Muscle of back (tissue), 11 donors: Measurements from ENCODE around the gene PCBP1. TPM values are rescaled to one million over a fixed set of nuclear protein-coding genes. Genes with fewer than 3 reads are reported as not detected.
"Not testable (repeated sequence)": the region's sequence is repeated elsewhere in the genome, so short reads cannot be mapped to it uniquely, and the experiment has no call there.

Source experiments
- DNase-seq, 3 donors: peaks; one replicate each; pipeline versions ENCODE4 v3.0.0 to v3.0.0-alpha.2; 2013
- polyA plus RNA-seq, 10 donors: library from polyadenylated mRNA; unstranded; fragments of 120-200 nt; gene quantifications; one replicate each; pipeline ENCODE4 v1.2.1, GENCODE V29; 2013; ENCODE audit not compliant: insufficient read length in 10 of 10

The PCBP1 gene
- polyA plus RNA-seq, 10 donors = 236 to 302 (median 276) TPM

DNA sequence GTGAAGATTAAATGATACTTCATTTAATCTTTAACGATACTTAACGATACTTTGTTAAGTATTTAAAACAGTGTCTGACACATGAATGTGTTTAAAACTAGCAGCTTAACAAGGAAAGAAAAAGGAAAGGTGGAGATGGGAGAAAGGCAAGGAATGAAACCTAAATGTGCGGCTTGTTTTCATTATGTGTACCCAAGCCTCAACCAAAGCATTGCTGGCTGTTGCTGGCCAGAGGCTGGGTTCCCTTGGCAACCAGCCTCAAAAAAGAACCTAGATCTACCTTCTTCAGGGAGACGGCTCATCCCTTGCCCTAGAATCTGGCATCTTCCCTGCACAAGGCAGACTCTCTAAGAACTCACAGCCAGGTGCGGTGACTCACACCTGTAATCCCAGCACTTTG is 13.8 kb upstream of the PCBP1 start:
- DNase-seq = no peak

DNA sequence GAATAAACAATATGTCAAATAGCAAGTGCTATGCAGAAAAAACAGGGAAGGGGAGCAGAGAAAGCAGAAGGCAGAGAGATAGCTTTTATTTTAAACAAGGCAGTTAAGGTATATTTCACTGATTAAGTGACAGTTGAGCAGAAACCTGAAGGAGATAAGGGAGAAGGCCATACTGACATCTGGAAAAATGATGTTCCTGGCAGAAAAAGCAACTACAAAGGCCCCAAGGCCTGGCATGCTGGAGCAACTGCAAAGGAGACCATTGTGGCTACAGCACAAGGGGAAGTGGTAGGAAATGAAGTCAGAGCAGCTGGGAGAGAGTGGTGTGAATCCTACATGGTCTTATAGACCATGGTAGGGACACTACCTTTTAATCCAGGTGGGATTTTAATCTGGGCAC is 8.9 kb upstream of the PCBP1 start:
- DNase-seq = no peak

- DNase-seq = no peak
These were observed 6.6 kb upstream of the PCBP1 start for GRCh38 chr2:70080610-70081200.

DNA sequence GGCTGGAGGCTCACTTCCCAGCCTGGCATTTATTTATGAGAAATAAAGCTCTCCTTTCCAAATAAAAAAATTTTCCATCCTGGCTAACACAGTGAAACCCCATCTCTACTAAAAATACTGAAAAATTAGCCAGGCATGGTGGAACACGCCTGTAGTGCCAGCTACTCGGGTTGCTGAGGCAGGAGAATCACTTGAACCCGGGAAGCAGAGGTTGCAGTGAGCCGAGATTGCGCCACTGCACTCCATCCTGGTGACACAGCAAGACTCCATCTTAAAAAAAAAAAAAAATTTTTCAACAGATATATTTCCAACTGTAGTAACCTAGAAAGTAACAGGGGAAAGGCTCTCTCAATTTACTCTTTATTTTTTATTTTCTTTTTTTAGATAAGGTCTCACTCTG is 6.1 kb upstream of the PCBP1 start:
- no peak for DNase-seq

DNA sequence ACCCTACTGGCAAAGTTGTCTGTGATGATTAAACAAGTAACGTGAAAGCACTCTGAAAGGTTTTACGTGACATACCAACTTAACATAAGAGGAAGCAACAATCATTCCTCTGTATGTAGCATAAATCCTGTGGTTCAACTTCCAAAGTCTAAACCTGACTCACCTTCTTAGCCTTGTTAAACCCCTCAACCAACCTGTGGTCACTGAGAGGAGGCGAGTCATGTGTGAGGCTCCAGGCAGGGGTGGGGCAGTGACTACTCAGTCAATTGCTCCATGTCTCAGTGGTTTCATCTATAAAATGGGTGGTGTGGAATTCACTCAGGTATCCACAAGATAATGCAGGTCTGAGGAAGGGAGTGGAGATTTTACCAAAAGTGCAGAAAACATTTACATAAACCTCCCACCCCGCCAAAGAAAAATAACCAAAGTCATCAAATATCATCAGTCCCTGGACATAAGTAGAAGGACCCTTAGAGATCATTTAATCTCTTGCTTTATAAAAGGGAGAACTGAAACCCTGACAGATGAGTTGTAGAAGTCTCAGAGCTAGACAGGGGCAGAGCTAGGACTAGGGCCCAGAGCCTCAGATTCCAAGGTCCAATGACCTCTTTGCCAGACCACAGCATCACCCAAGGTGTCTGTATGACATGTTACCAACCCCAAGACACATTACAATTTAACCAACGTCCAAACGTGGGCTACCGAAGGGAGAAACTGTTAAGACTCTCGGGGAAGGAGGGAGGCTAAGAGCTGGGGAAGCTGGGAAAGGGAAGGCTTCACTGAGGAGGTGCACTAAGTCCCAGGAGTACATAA is 3.7 kb upstream of the PCBP1 start:
- no peak for DNase-seq

DNA sequence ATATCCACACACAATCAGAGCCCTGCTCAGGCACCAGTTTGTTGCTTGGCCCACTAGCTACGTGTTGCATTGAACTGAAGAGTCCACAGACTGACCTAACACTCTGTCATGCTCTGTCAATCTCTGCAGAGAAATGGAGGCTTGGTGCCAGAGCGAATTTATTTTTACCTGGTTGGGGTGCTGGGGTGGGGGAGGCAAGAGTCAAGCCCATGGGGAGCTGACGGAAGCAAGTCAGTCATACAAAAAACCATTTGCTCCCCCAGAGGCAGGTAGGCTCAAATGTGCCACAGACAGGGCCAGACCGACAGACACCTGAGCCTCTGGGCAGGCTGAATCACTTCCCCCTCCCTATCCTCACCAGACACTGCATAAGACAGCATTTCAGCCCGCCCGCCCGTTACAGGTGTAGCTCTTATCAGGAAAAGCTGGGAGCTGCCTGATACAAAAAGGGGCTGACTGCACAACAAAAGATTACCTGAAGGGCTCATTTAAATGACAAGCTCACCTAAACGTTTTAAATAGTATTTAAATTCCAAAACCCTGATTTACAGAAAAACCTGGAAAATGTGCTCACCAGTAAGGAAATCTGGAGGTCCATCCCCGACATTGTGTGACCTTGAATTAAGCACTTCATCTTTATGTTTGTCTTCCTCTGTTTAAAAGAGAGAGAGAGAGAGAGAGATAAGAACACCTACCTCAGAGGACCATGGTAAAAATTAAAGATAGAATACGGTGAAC is 2.1 kb upstream of the PCBP1 start:
- no peak for DNase-seq

- DNase-seq = no peak
These were observed 1.5 kb upstream of the PCBP1 start for GRCh38 chr2:70085711-70086277.

- DNase-seq = peak; percentile 84 to 97 (median 88)
These were observed 919 bp upstream of the PCBP1 start for GRCh38 chr2:70086278-70086837.

DNA sequence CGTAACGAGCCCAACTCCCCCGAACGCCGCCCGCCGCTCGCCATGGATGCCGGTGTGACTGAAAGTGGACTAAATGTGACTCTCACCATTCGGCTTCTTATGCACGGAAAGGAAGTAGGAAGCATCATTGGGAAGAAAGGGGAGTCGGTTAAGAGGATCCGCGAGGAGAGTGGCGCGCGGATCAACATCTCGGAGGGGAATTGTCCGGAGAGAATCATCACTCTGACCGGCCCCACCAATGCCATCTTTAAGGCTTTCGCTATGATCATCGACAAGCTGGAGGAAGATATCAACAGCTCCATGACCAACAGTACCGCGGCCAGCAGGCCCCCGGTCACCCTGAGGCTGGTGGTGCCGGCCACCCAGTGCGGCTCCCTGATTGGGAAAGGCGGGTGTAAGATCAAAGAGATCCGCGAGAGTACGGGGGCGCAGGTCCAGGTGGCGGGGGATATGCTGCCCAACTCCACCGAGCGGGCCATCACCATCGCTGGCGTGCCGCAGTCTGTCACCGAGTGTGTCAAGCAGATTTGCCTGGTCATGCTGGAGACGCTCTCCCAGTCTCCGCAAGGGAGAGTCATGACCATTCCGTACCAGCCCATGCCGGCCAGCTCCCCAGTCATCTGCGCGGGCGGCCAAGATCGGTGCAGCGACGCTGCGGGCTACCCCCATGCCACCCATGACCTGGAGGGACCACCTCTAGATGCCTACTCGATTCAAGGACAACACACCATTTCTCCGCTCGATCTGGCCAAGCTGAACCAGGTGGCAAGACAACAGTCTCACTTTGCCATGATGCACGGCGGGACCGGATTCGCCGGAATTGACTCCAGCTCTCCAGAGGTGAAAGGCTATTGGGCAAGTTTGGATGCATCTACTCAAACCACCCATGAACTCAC is 673 bp downstream of the PCBP1 start:
- DNase-seq = peak; percentile 41 to 84 (median 62)

DNA sequence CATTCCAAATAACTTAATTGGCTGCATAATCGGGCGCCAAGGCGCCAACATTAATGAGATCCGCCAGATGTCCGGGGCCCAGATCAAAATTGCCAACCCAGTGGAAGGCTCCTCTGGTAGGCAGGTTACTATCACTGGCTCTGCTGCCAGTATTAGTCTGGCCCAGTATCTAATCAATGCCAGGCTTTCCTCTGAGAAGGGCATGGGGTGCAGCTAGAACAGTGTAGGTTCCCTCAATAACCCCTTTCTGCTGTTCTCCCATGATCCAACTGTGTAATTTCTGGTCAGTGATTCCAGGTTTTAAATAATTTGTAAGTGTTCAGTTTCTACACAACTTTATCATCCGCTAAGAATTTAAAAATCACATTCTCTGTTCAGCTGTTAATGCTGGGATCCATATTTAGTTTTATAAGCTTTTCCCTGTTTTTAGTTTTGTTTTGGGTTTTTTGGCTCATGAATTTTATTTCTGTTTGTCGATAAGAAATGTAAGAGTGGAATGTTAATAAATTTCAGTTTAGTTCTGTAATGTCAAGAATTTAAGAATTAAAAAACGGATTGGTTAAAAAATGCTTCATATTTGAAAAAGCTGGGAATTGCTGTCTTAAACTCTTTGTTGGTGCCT is 1.4 kb downstream of the PCBP1 start:
- no peak for DNase-seq

DNA sequence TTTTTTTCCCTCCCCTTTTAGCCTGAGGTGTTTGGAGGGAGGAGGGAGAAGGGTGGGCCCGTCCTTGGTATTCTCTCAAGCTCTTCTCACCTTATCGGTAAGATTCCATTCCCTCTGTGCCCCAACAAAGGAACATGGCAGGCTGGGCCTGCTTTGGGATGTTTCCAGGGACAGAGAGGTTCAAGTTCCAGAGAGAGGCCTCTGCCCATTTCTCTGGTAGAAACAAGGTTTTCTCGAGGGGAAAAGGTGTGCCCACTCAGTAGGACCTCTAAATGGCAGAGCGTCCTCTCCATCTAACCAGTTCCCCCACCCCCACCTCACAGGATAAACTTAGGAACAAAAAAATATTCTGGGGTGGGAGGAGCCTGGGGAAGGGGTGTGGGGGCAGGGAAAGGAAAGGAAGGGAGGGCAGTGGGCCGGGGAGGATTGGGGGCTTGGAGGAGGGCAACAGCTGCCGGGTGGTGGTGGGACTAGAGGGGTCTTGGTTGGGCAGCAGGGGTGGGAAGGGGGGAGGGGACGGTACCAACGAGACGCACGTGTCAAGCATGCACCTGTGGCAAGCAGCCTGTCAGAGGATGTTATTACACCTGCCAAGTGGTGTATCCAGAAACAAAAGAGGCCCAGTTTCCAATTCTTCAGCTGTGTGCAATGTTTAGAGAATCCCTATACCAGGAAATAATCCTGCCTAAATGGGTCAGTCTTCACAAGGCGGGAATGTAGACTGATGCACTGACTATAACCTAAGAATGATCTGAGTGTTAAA is 2.1 kb downstream of the PCBP1 start:
- peak; percentile 48 to 73 (median 48) for DNase-seq

DNA sequence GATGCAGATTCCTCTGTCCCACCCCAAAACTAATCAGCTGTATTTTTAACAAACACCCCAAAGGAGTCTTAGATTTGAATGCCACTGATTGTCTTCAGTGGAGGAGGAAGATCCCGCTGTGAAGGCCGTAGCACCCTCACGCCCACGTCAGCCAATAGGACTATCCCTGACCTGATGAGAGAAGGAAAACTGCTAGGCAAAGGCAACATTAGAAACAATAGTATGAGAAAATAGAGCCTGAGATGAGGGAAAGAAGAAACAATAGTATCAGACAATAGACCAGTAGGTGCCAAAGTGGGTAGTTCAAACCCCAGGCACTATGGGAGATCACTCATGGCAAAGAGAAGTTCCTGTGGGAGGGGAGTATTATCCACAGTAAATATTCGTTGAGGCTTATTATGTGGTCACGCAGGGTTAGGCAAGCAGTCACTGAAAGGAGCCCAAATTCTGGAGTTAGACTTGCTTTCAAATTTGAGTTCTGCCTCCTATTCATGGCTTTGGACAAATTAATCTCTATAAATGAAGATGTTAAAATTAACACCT is 2.8 kb downstream of the PCBP1 start:
- DNase-seq = no peak

- no peak for DNase-seq
These were observed 3.5 kb downstream of the PCBP1 start for GRCh38 chr2:70090706-70091334.

GRCh38 chr2:70091364-70091763 is 4.1 kb downstream of the PCBP1 start:
- no peak for DNase-seq

DNA sequence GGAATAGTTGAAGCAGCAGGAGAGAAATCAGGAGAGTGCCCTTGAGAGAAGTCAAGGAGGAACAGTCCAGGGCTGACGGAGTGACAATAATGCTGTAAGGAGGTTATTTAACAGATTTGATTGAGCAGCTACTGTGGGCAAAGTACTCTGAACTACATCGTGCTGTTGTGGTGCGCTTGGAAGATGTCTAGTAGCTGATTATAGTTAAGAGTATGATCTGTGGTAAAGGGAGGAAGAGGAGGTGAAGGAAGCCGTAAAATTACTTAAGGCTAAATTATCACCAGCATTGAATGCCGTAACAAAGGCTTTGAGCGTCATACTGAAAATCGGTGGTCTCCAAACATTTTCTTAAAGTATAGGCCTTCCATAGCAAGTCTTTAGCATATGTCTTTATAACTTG is 4.5 kb downstream of the PCBP1 start:
- no peak for DNase-seq

DNA sequence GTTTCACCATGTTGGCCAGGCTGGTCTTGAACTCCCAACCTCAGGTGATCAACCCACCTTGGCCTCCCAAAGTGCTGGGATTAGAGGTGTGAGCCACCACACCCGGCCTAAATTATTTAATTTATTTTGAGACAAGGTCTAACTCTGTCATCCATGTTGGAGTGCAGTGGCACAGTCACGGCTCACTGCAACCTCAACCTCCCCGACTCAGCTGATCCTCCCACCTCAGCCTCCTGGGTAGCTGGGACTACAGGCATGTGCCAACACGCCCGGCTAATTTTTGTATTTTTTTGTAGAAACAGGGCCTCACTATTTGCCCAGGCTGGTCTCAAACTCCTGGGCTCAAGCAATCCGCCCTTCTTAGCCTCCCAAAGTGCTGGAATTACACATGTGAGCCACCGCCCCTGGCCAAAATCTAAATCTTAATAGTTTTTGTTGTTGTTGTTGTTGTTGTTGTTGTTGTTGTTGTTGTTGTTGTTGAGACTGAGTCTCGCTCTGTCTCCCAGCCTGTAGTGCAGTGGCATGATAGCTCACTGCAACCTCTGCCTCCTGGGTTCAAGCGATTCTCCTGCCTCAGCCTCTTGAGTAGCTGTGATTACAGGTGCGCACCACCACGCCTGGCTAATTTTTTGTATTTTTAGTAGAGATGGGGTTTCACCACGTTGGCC is 5.4 kb downstream of the PCBP1 start:
- not testable (repeated sequence) for DNase-seq

- DNase-seq = peak in 1 of 3 donors; percentile 41
These were observed 7.1 kb downstream of the PCBP1 start for GRCh38 chr2:70094171-70094977.
